HCT116 (cell line): ENCODE measurements around the gene MPPED1.

Experiments
- ATF3 ChIP-seq: IDR thresholded peaks from 2 replicates; pipeline ENCODE4 v1.6.1; 2012
- CEBPB ChIP-seq: IDR thresholded peaks from 2 replicates; pipeline ENCODE4 v1.6.1; 2012; ENCODE audit warnings: low read depth
- CTCF ChIP-seq, 3 experiments: fragments of 200-600 bp in 1 of 3; sonication (generic) in 1 of 3; IDR thresholded peaks in 2 of 3; conservative IDR thresholded peaks in 1 of 3; 2 replicates each; pipeline ENCODE4 v1.5.1; 2012 to 2017; ENCODE audit warnings: low read depth in 2 of 3, low read length in 2 of 3, antibody characterized with exemption in 1 of 3, borderline replicate concordance in 1 of 3, control low read depth in 1 of 3, mild to moderate bottlenecking in 1 of 3, mixed read lengths in 1 of 3, mixed run types in 1 of 3, moderate library complexity in 1 of 3; ENCODE audit not compliant: insufficient read depth in 1 of 3
- EZH2 ChIP-seq: fragments of 200-600 bp; sonication (generic); IDR thresholded peaks from 2 replicates; pipeline ENCODE4 v1.6.1; 2017; ENCODE audit warnings: antibody characterized with exemption, mixed run types
- EZH2phosphoT487 ChIP-seq: fragments of 200-600 bp; IDR thresholded peaks from 2 replicates; pipeline ENCODE4 v1.6.1; 2018; ENCODE audit warnings: antibody characterized with exemption, borderline replicate concordance
- POLR2A ChIP-seq: IDR thresholded peaks from 2 replicates; pipeline ENCODE4 v1.7.0; 2011; ENCODE audit warnings: borderline replicate concordance; ENCODE audit not compliant: insufficient read depth, insufficient read length; ENCODE audit errors: extremely low read depth
- POLR2AphosphoS5 ChIP-seq: IDR thresholded peaks from 2 replicates; pipeline ENCODE4 v1.6.1; 2011; ENCODE audit warnings: mild to moderate bottlenecking, low read depth, low read length, moderate library complexity
- RAD21 ChIP-seq: IDR thresholded peaks from 2 replicates; pipeline ENCODE4 v1.6.1; 2012; ENCODE audit warnings: low read depth, mild to moderate bottlenecking
- REST ChIP-seq: IDR thresholded peaks from 2 replicates; pipeline ENCODE4 v1.6.1; 2012; ENCODE audit warnings: low read depth
- SIN3A ChIP-seq: IDR thresholded peaks from 2 replicates; pipeline ENCODE4 v1.6.1; 2012; ENCODE audit warnings: low read depth
- SP1 ChIP-seq: IDR thresholded peaks from 2 replicates; pipeline ENCODE4 v1.6.1; 2012; ENCODE audit warnings: low read depth
- TCF7L2 ChIP-seq: IDR thresholded peaks from 2 replicates; pipeline ENCODE4 v1.7.0; 2011; ENCODE audit warnings: borderline replicate concordance, inconsistent platforms; ENCODE audit not compliant: insufficient read depth, insufficient read length; ENCODE audit errors: extremely low read depth
- ZFX ChIP-seq: fragments of 450-650 bp; IDR thresholded peaks from 2 replicates; pipeline ENCODE4 v1.6.1; 2017
- ZNF274 ChIP-seq: fragments of 200-500 bp; sonication (Bioruptor generic); IDR thresholded peaks from 2 replicates; pipeline ENCODE4 v1.6.1; 2014; ENCODE audit warnings: mild to moderate bottlenecking, low read depth, low read length, inconsistent platforms

GRCh38 chr22:43533656-43534428 is 122.0 kb downstream of the MPPED1 start:
- TF ChIP-seq CTCF (IDR thresholded peaks at IDR 0.05 in 2 of 3, conservative IDR thresholded peaks at IDR 0.05 in 1 of 3; ENCODE audit: borderline replicate concordance in 1 of 3, insufficient read depth in 1 of 3, low read depth in 2 of 3, low read length in 2 of 3) (no peak), CEBPB (no peak), EZH2 (no peak), RAD21 (no peak), SIN3A (no peak), EZH2phosphoT487 (no peak), POLR2A (no peak), POLR2AphosphoS5 (no peak), SP1 (no peak), ATF3 (no peak), REST (no peak), ZNF274 (no peak), ZFX (no peak), TCF7L2 (no peak)
